Neural progenitor cell (in vitro differentiated cells): ENCODE results near the gene ZNF446. TPM values are rescaled to one million over a fixed set of nuclear protein-coding genes. Genes with fewer than 3 reads are reported as not detected.
A peak's percentile ranks its signal among the peaks of the same experiment; 100 is the strongest.

Source experiments
- DNase-seq: peaks from one replicate; pipeline ENCODE4 v3.0.0-alpha.2; 2016; ENCODE audit warnings: low spot score
- H2AFZ ChIP-seq: fragments of 200-600 bp; sonication (generic); replicated peaks from 2 replicates; pipeline ENCODE4 v1.6.1; 2016; ENCODE audit warnings: antibody characterized with exemption
- H3F3A ChIP-seq: fragments of 200-600 bp; sonication (generic); 2 replicates; pipeline ENCODE4 v1.6.1; 2016; ENCODE audit warnings: antibody characterized with exemption, low read depth
- H3K27ac ChIP-seq: fragments of 200-600 bp; sonication (generic); 2 replicates; pipeline ENCODE4 v1.5.1; 2016; ENCODE audit warnings: mild to moderate bottlenecking
- H3K27me3 ChIP-seq: fragments of 200-600 bp; sonication (generic); 2 replicates; pipeline ENCODE4 v1.6.1; 2016; ENCODE audit warnings: mild to moderate bottlenecking, moderate library complexity
- H3K36me3 ChIP-seq: fragments of 200-600 bp; sonication (generic); 2 replicates; pipeline ENCODE4 v1.5.1; 2016
- H3K4me1 ChIP-seq: fragments of 200-600 bp; sonication (generic); 2 replicates; pipeline ENCODE4 v1.6.1; 2016; ENCODE audit warnings: mixed run types
- H3K4me2 ChIP-seq: fragments of 200-600 bp; sonication (generic); 2 replicates; pipeline ENCODE4 v1.6.1; 2016
- H3K4me3 ChIP-seq: fragments of 200-600 bp; sonication (generic); 2 replicates; pipeline ENCODE4 v1.5.1; 2016
- H3K79me2 ChIP-seq: fragments of 200-600 bp; sonication (generic); 2 replicates; pipeline ENCODE4 v1.6.1; 2016; ENCODE audit warnings: low read depth
- H3K9ac ChIP-seq: fragments of 200-600 bp; sonication (generic); 2 replicates; pipeline ENCODE4 v1.6.1; 2016
- H3K9me3 ChIP-seq: fragments of 200-600 bp; sonication (generic); 2 replicates; pipeline ENCODE4 v1.5.1; 2016; ENCODE audit warnings: low read depth
- H4K20me1 ChIP-seq: fragments of 200-600 bp; sonication (generic); 2 replicates; pipeline ENCODE4 v1.6.1; 2016; ENCODE audit warnings: low read depth
- H3K27ac Mint-ChIP-seq: 3 replicates; pipeline ENCODE4 v1.8.0; 2021; ENCODE audit warnings: mixed read lengths
- H3K27me3 Mint-ChIP-seq: 2 replicates; pipeline ENCODE4 v1.8.0; 2022; ENCODE audit warnings: low read depth, mild to moderate bottlenecking, inconsistent platforms, moderate library complexity, mixed read lengths; ENCODE audit not compliant: insufficient read depth
- H3K36me3 Mint-ChIP-seq: 3 replicates; pipeline ENCODE4 v1.8.0; 2021; ENCODE audit warnings: mixed read lengths
- H3K4me1 Mint-ChIP-seq: 3 replicates; pipeline ENCODE4 v1.8.0; 2021; ENCODE audit warnings: mixed read lengths
- H3K4me3 Mint-ChIP-seq: 3 replicates; pipeline ENCODE4 v1.8.0; 2021; ENCODE audit warnings: mild to moderate bottlenecking, moderate library complexity, mixed read lengths
- H3K9me3 Mint-ChIP-seq: 3 replicates; pipeline ENCODE4 v1.8.0; 2020; ENCODE audit warnings: mixed read lengths
- CTCF ChIP-seq: fragments of 200-600 bp; sonication (generic); IDR thresholded peaks from 2 replicates; pipeline ENCODE4 v1.5.1; 2017; ENCODE audit warnings: antibody characterized with exemption, mild to moderate bottlenecking
- EZH2 ChIP-seq: fragments of 200-600 bp; sonication (generic); IDR thresholded peaks from 2 replicates; pipeline ENCODE4 v1.6.1; 2017; ENCODE audit warnings: antibody characterized with exemption, mild to moderate bottlenecking, moderate library complexity
- EZH2phosphoT487 ChIP-seq: fragments of 200-600 bp; sonication (generic); IDR thresholded peaks from 2 replicates; pipeline ENCODE4 v1.6.1; 2017; ENCODE audit warnings: antibody characterized with exemption
- total RNA-seq: library from RNA; depleted of rRNA; stranded (reverse); fragments of >200 nt; gene quantifications from 2 replicates; pipeline ENCODE4 v1.2.3, GENCODE V29; 2015; ENCODE audit warnings: low replicate concordance

The ZNF446 gene
- total RNA-seq, 1 donor from 2014 or later, result 4.4 TPM

DNA sequence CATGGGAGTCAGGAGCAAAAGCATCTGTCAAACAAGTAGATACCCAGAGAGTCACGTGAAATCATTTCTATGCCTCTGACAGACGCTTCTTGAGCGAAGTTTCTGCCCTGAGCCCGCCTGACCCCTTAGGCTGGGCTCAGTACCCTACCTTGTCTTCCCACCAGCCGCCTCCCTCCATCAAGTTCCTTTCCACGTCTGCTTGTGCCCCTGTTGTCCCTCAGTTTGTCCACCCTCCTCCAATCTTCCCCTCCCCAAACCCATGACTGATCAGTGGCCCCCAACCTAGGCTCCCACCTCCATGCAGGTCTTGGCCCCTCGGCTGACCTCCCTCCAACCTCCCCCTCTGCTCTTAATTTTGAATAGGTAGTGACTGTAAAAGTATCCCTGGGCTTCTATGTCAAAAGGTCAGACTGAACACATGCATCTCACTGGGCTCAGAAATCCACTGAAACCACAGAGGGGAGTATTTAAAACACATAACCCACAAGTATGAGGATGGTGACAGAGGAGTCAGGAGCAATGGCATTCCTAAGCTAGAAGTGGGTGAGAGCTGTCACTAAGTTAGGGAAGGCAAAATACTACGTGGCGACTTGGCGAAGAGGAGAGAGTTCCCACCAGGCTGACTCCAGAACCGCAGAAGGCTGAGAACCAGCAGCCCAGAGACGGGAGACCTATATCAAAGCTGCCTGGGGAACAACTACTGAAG is 1.7 kb upstream of the ZNF446 start:
- Mint-ChIP-seq H3K4me3 (peak overlapping the region; percentile 70), H3K36me3 (peaks cover 8% of the 10 kb centered on the region), H3K27ac (no peak overlapping the region), H3K9me3 (no peaks in the 10 kb centered on the region), H3K27me3 (peaks cover 6% of the 10 kb centered on the region), H3K4me1 (peaks cover 15% of the 10 kb centered on the region)
- H4K20me1 ChIP-seq, result no peaks in the 10 kb centered on the region
- H3K4me3 ChIP-seq, result no peak overlapping the region
- DNase-seq, result no peak
- H3K27me3 ChIP-seq, result no peaks in the 10 kb centered on the region
- no peaks in the 10 kb centered on the region for H3K36me3 ChIP-seq
- TF ChIP-seq EZH2phosphoT487, result no peak
- H2AFZ ChIP-seq, result no peak overlapping the region
- H3F3A ChIP-seq, result peaks cover 22% of the 10 kb centered on the region
- no peaks in the 10 kb centered on the region for H3K79me2 ChIP-seq
- H3K4me1 ChIP-seq, result peaks cover 9% of the 10 kb centered on the region
- H3K27ac ChIP-seq, result no peak overlapping the region
- H3K9me3 ChIP-seq, result no peaks in the 10 kb centered on the region
- H3K9ac ChIP-seq, result no peak overlapping the region
- H3K4me2 ChIP-seq, result peak overlapping the region; percentile 91

- Histone ChIP-seq H3K9ac (no peak overlapping the region), H2AFZ (peak overlapping the region; percentile 48), H3K27ac (no peak overlapping the region), H3K4me2 (peak overlapping the region; percentile 91), H3K27me3 (no peaks in the 10 kb centered on the region), H3K79me2 (no peaks in the 10 kb centered on the region), H3K4me3 (peak overlapping the region; percentile 60), H3K4me1 (peaks cover 9% of the 10 kb centered on the region), H3K36me3 (no peaks in the 10 kb centered on the region), H3F3A (peaks cover 22% of the 10 kb centered on the region), H4K20me1 (no peaks in the 10 kb centered on the region), H3K9me3 (no peaks in the 10 kb centered on the region)
- peak overlapping the region; percentile 96 for H3K4me3 Mint-ChIP-seq
- TF ChIP-seq CTCF (no peak), EZH2 (no peak), EZH2phosphoT487 (no peak)
- H3K4me1 Mint-ChIP-seq, result peaks cover 15% of the 10 kb centered on the region
- DNase-seq, result no peak
- H3K27ac Mint-ChIP-seq, result peak overlapping the region; percentile 57
- no peaks in the 10 kb centered on the region for H3K9me3 Mint-ChIP-seq
- H3K36me3 Mint-ChIP-seq, result peaks cover 8% of the 10 kb centered on the region
- H3K27me3 Mint-ChIP-seq, result peaks cover 6% of the 10 kb centered on the region
Measured at GRCh38 chr19:58474997-58475713, 997 bp upstream of the ZNF446 start.

DNA sequence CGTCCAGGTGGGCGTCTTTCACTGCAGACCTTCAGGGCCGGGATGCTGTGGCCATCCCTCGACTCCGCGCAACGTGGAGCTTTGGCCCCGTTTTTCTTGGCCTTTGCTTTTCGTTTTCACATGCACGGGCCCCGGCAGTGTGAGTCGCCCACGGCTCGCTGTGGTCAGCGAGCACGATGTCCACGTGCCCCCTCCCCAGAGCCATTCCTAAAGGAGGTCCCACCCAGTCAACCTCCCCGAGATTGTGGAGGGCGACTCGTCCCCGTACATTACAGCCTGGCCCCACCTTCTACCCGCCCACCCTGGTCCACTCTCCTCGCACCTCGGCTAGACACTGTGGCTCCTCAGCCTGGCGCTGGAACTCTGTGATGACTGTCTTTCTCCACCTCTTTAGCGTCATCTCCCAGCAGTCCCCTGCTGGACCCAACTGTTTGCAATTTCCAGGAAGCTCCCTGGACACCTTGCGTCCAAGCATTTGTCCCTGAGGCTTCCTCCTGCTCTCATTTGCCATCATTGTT is 405 bp downstream of the ZNF446 start:
- H3K4me1 ChIP-seq, result peaks cover 9% of the 10 kb centered on the region
- peak overlapping the region; percentile 40 for H3K27ac ChIP-seq
- peak overlapping the region; percentile 22 for H2AFZ ChIP-seq
- Mint-ChIP-seq H3K27ac (peak overlapping the region; percentile 4), H3K4me3 (peak overlapping the region; percentile 96), H3K4me1 (peaks cover 15% of the 10 kb centered on the region), H3K9me3 (no peaks in the 10 kb centered on the region), H3K36me3 (peaks cover 8% of the 10 kb centered on the region), H3K27me3 (peaks cover 6% of the 10 kb centered on the region)
- peak overlapping the region; percentile 60 for H3K4me3 ChIP-seq
- no peaks in the 10 kb centered on the region for H4K20me1 ChIP-seq
- H3K9me3 ChIP-seq, result no peaks in the 10 kb centered on the region
- no peak for TF ChIP-seq EZH2phosphoT487
- no peak for TF ChIP-seq CTCF
- TF ChIP-seq EZH2, result no peak
- no peaks in the 10 kb centered on the region for H3K79me2 ChIP-seq
- peaks cover 22% of the 10 kb centered on the region for H3F3A ChIP-seq
- H3K4me2 ChIP-seq, result peak overlapping the region; percentile 91
- no peaks in the 10 kb centered on the region for H3K36me3 ChIP-seq
- peak overlapping the region; percentile 48 for H3K9ac ChIP-seq
- DNase-seq, result no peak
- no peaks in the 10 kb centered on the region for H3K27me3 ChIP-seq
